Measurements from ENCODE around the gene RNF150.

RNF150 gene

GRCh38 chr4:140851032-140851636, 282.1 kb downstream of the RNF150 start:
- peak; percentile 83 for ATAC-seq
- TF ChIP-seq GLIS3 (CRISPR knock-in tag; IDR thresholded peaks at IDR 0.05) (no peak), SNAI2 (CRISPR knock-in tag; IDR thresholded peaks at IDR 0.05) (no peak), TSHZ2 (CRISPR knock-in tag; IDR thresholded peaks at IDR 0.05) (no peak), RARB (CRISPR knock-in tag; IDR thresholded peaks at IDR 0.05) (no peak), ISL1 (CRISPR knock-in tag; IDR thresholded peaks at IDR 0.05) (no peak), ARNTL (CRISPR knock-in tag; IDR thresholded peaks at IDR 0.05; ENCODE audit: borderline replicate concordance, low read depth) (no peak), TOX (CRISPR knock-in tag; IDR thresholded peaks at IDR 0.05; ENCODE audit: borderline replicate concordance) (no peak), ZNF70 (CRISPR knock-in tag; IDR thresholded peaks at IDR 0.05) (no peak), CSRNP3 (CRISPR knock-in tag; IDR thresholded peaks at IDR 0.05) (no peak), PPARA (CRISPR knock-in tag; IDR thresholded peaks at IDR 0.05; ENCODE audit: borderline replicate concordance) (no peak), ZFP30 (CRISPR knock-in tag; IDR thresholded peaks at IDR 0.05) (no peak), ZNF565 (CRISPR knock-in tag; conservative IDR thresholded peaks at IDR 0.05; ENCODE audit: low read depth) (no peak), CREB5 (CRISPR knock-in tag; IDR thresholded peaks at IDR 0.05; ENCODE audit: low read depth) (no peak), ZNF8 (CRISPR knock-in tag; IDR thresholded peaks at IDR 0.05) (no peak)

- TF ChIP-seq CREB5 (CRISPR knock-in tag; IDR thresholded peaks at IDR 0.05; ENCODE audit: low read depth) (no peak), TSHZ2 (CRISPR knock-in tag; IDR thresholded peaks at IDR 0.05) (no peak)
- no peak for ATAC-seq
These were observed 283.7 kb downstream of the RNF150 start for GRCh38 chr4:140849526-140849925.

- no peak for TF ChIP-seq OSR1 (CRISPR knock-in tag; IDR thresholded peaks at IDR 0.05)
- TF ChIP-seq GLIS3 (CRISPR knock-in tag; IDR thresholded peaks at IDR 0.05), result no peak
- TF ChIP-seq PPARA (CRISPR knock-in tag; IDR thresholded peaks at IDR 0.05; ENCODE audit: borderline replicate concordance), result no peak
- TF ChIP-seq CSDC2 (CRISPR knock-in tag; IDR thresholded peaks at IDR 0.05), result no peak
- no peak for TF ChIP-seq ZNF8 (CRISPR knock-in tag; IDR thresholded peaks at IDR 0.05)
- TF ChIP-seq ZC3H10 (CRISPR knock-in tag; IDR thresholded peaks at IDR 0.05), result no peak
- no peak for TF ChIP-seq ESRRG (CRISPR knock-in tag; IDR thresholded peaks at IDR 0.05)
- TF ChIP-seq CSRNP3 (CRISPR knock-in tag; IDR thresholded peaks at IDR 0.05), result no peak
- TF ChIP-seq ZNF70 (CRISPR knock-in tag; IDR thresholded peaks at IDR 0.05), result no peak
These were observed 286.5 kb downstream of the RNF150 start for GRCh38 chr4:140846736-140847135.

More at GRCh38 chr4:140846736-140847135, 286.5 kb downstream of the RNF150 start:
- no peak for ATAC-seq

All from SK-N-SH treated with all-trans-retinoic acid at 6 μM for 48 hours (cell line).